ENCODE data around the gene FBXO24.

The FBXO24 gene

GRCh38 chr7:100626530-100627237 is 40.6 kb downstream of the FBXO24 start:
- peak; percentile 68 for DNase-seq

GRCh38 chr7:100627238-100627549 is 41.1 kb downstream of the FBXO24 start:
- DNase-seq: no peak

GRCh38 chr7:100629117-100629716 is 43.1 kb downstream of the FBXO24 start:
- DNase-seq: no peak

- no peak for DNase-seq
These were observed 43.9 kb downstream of the FBXO24 start for GRCh38 chr7:100630066-100630465.

GRCh38 chr7:100632951-100633717 is 47.0 kb downstream of the FBXO24 start:
- DNase-seq: no peak

- no peak for DNase-seq
These were observed 53.9 kb downstream of the FBXO24 start for GRCh38 chr7:100639995-100640516.

- no peak for DNase-seq
These were observed 54.7 kb downstream of the FBXO24 start for GRCh38 chr7:100640517-100641440.

GRCh38 chr7:100641463-100641859 is 55.3 kb downstream of the FBXO24 start, which contains the start of gene TFR2:
TSS of gene TFR2 (minus strand) at chr7:100641552. CDS start at chr7:100641509, 43 bp downstream.
- no peak for DNase-seq

- DNase-seq: no peak
These were observed 55.9 kb downstream of the FBXO24 start for GRCh38 chr7:100641860-100642533.

GRCh38 chr7:100642534-100642907 is 56.4 kb downstream of the FBXO24 start:
- no peak for DNase-seq

- DNase-seq: no peak
These were observed 63.9 kb downstream of the FBXO24 start for GRCh38 chr7:100649826-100650565.

Measured in T1000 (cell line).